RCC 7860 (cell line): Measurements from ENCODE around the gene ARL16.
A peak's percentile ranks its signal among the peaks of the same experiment; 100 is the strongest.

Source experiments
- DNase-seq: peaks from one replicate; pipeline ENCODE4 v3.0.0-alpha.2; 2015; ENCODE audit warnings: low spot score
- FAIRE-seq: peaks from 2 replicates; lab custom pipeline; 2012; peaks lifted over from hg19 to GRCh38; lab: Jason Lieb, UNC

Gene ARL16

DNA sequence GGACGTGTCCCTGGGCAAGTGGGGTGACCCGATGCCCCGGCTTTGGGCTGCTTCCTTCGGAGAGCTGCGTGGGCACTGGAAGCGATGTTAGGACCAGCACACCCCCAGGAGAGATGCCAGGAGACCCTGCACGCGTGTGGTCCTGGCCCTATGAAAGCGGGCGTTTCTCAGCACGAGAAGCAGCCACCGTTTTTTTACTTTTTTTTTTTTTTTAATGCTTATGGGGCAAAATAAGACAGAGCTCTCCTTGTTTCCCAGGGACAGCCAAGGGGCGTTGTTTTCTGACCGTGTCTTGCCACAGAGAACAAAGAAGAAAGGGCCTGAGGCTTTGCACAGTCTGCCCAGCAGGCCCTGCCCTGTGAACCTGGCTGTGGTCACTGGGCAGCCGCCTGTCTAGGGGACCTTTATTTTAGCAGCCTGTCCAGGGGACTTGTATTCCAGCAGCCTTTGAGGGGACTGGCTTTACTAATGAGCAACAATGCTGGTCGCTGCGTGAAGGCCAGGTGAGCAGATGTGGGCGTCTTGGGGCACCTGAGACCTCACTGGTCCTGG lies 29.5 kb upstream of the ARL16 start:
- no peak for FAIRE-seq
- peak; percentile 22 for DNase-seq

- FAIRE-seq (no peak), DNase-seq (peak; percentile 9)
Observed at GRCh38 chr17:81712468-81713003, 28.9 kb upstream of the ARL16 start.

DNA sequence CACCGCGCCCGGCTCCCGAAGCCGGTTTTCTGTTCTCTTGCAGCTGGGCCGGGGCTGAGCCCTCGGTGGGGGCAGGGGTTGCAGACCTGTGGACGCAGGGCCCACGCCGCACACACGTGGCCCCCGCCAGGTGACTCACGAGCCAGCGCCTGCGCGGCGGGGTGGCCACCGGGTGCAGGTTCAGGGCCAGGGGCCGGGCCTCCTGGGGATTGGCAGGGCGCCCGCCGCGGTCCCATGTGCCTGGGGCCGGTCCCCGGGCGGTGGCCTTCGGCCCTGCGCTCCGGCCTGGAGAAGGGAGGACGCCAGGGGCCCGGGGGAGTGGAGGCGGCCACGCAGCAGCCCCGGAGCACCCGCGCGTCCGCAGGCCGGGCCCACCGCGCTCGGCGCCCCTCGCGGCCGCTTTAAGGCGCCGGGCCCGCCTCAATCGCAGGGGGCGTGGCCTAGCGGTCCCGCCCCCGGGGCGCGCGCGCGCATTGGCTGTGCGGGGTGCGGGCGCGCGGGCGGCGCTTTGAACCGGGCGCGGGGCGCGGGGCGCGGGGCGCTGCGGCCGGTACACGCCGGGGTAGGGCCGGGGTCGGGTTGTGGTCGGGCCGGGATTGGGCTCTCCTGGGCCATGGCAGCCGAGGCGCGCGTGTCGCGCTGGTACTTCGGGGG lies 28.3 kb upstream of the ARL16 start, which contains the start of gene SLC25A10:
Gene SLC25A10 (plus strand): TSS at position 471 of the 654 bp plus-strand sequence. CDS start 143 bp downstream, at position 614.
- FAIRE-seq (no peak), DNase-seq (peak; percentile 92)

DNA sequence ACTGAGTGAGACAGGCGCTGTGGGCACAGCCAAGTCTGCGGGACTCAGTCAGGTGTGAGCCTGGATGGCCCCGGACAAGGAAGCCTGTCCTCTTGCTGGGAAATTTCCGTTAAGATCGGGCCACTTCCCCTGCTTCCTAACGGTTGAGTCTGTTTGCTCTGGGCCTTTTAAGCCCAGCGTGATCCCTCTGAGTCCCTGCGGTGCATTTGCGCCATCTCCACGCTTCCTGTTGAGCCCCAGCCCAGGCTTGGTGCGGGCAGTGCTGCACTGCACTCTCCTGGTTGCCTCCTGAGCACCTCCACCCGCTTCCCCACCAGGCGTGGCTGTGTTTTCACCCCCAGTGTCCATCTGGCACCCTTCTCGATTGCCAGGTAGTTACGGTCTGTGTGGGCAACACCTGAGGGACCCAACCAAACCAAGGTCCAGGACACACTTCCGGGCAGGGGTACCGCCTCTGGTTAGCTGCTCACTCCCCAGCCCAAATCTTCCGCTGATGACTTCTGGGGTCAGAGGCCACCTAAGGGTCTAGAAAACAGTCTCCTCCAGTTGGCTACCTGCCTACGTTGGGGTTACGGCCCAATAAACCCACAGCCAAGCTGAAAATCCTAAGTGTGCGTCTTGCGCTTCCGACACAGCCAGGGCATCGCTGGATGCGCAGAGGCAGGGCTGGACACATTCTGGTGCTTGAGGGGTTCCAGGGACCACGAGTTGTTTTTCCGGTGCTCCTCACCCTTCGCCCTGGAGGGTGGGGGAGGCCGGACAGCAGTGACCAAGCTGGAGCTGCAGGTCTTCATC lies 27.1 kb upstream of the ARL16 start:
- FAIRE-seq, result no peak
- no peak for DNase-seq

DNA sequence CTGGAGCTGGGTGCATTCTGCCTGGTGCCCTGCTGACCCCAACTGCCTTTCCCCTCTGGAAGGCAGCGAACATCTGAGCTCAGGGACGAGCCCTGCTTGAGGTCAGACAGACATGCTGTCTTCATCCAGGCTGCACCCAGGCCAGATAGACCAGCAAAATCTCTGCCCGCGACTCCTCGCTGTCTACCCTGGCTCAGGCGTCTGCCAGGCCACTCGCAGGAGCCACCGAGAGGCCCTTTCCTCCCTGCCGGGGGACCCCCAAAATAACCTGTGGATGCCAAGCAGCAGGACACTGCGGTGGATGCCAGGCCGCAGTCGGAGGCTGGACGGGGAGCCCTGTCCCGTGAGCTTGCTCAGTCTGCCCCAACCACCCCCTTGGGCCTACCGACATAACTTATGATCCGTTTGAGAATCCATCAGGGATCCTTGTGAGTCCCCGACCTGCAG lies 25.2 kb upstream of the ARL16 start:
- DNase-seq (no peak), FAIRE-seq (no peak)

DNA sequence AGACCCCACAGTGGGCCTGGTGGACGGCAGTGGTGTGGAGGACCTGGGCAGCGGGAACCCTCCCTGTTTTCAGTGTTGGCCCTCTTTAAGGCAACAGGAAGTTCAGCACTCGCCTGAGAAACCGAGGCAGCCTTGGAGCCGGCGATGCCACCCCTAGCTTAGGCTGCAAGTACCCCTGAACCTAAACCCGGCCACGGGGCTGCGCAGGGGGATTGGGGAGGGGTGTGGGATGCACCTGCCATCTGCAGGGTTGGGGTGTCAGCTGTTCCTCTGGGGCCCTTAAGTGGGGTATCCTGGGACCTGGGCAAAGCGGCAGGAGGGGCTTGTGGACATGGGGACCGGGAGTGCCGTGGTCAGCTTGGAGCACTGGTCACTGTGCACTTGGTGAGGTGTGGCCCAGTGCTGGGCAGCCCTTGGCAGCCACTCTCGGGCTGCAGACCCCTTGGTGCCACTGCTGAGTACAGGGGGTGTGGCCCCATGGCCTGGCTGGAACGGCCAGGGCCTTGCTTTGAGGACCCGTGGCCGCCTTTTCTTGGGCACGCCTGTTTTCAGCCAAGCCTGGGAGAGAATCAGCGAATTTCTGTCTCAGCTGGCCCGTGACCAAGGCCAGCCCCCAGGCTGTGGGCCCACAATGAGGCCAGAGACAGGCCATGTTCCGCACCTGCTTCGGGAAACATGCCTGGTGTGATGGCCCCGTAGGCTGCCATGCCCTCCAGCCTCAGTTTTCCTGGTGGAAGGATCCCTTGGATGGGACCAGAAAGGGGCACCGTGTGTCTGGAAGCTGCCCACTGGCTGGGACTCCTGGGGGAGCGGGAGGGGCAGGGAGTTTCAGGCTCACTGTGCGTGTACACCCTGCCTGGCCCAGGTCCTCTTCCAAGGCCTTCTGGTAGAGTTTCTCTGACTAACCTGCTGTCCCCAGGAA lies 24.4 kb upstream of the ARL16 start:
- no peak for DNase-seq
- FAIRE-seq, result no peak

- DNase-seq, result no peak
- no peak for FAIRE-seq
Observed at GRCh38 chr17:81706757-81707624, 23.4 kb upstream of the ARL16 start.

DNA sequence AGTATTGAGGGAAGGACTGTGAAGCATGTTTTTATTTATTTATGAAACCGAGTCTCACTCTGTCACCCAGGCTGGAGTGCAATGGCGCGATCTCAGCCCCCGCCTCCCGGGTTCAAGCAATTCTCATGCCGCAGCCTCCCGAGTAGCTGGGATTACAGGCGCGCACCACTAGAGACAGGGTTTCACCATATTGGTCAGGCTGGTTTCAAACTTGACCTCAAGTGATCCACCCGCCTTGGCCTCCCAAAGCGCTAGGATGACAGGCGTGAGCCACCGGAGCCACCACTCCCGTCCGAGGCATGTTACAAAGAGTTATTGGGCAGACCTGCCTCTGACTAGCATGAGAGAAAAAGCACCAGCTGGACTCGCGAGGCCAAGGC lies 22.6 kb upstream of the ARL16 start:
- FAIRE-seq, result no peak

GRCh38 chr17:81705518-81706231 lies 22.1 kb upstream of the ARL16 start:
- FAIRE-seq (no peak), DNase-seq (no peak)

More for the DNA sequence above, 22.6 kb upstream of the ARL16 start:
- no peak for DNase-seq

- FAIRE-seq, result no peak
- no peak for DNase-seq
Observed at GRCh38 chr17:81703747-81704654, 20.4 kb upstream of the ARL16 start.

DNA sequence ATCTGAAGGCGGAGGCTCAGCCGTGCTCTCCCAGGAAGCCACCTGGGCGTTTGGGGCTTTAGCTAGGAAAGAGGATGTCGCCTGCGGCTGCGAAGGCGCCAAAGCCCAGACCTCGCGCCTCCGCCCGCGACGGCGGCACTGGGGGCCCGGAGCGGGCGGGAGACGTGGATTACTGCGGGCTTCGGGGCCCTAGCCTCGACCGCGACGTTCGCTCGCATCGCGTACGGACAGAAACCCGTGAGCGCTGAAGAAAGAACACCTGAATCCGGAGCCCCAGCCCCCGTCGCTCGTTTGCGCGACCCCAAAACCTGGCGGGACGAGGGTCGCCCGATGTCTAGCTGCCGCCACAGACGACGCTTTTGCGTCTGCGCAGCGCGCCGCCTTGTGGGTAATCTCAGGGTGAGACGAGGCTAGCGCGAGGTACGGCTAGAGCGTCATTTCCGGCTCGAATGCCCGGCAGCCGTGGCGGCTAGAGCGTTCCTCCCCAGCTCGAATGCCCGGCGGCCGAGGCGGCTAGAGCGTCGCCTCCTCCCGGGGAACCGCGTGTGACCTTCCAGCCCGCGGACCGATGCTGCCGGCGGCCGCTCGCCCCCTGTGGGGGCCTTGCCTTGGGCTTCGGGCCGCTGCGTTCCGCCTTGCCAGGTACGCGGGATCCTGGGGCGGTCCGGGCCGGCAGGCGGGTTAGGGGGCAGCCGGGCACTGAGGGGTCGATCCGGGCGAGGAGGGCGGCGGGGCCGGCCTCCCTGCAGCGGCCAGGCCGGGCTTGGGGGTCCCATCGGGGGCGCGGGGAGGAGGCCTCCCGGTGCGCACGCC lies 19.5 kb upstream of the ARL16 start, which contains the start of gene MRPL12:
Gene MRPL12 (plus strand): TSS at position 434 of the 813 bp plus-strand sequence. CDS start 135 bp downstream, at position 569.
- peak; percentile 84 for DNase-seq
- FAIRE-seq, result no peak

- no peak for DNase-seq
- no peak for FAIRE-seq
Observed at GRCh38 chr17:81701288-81702071, 17.9 kb upstream of the ARL16 start.

GRCh38 chr17:81700353-81701287 lies 17.0 kb upstream of the ARL16 start:
- DNase-seq, result no peak
- FAIRE-seq, result no peak

DNA sequence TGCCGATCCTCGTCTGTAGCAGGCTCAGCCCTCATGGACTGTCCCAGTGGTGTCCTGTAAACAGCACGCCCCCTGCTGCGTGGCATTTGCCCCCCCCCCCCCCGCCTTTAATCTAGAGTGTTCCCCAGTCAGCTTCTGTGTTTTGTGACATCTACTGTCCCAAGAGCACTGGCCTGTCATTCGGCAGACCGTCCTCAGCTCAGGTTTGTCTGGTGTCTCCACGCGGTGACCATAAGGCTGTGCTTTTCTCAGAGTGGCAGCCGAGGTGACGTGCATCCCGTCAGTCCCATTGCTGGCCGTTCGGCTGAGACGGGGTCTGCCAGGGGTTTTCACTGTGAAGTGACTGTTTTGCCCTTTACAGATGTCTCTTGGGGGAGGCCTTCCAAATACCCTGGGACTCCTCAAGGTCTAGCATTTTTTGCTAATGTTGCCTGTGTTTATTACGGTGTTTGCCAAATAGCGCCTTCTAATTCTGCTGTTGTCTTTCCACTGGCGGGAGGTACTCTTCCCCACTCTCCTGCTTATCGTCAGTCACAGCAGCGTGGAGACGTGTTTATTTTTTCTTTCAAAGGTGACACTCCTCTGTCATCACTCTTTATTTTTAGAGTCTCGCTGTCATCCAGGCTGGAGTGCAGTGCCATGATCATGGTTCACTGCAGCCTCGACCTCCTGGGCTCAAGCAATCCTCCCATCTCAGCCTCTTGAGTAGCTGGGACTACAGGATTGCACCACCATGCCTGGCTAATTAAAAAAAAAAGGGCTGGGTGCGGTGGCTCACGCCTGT lies 13.9 kb upstream of the ARL16 start:
- no peak for DNase-seq
- no peak for FAIRE-seq
